ENCODE data around the gene BICC1. TPM values are rescaled to one million over a fixed set of nuclear protein-coding genes. Genes with fewer than 3 reads are reported as not detected.

BICC1 gene
- total RNA-seq, 1 donor from 2014 or later = 0.41 TPM

DNA sequence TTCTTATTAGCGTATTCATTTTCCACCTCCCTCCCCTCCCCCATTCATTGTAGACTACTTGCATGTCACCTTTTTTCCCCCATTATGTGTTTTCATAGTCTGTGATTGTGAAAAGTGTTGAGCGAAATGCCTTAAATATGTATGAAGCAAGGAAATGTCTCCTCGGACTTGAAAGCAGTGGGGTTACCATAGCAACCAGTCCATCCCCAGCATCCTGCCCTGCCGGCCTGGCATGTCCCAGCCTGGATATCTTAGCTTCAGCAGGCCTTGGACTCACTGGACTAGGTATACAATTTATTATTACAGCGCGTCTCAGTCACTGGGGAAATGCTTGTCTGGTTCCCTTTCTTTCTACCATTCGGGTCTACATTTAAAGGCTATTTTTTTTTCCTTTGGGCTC, 283.6 kb downstream of the BICC1 start:
- Histone ChIP-seq H3K9me3 (ENCODE audit: low read depth) (no peaks in the 10 kb centered on the region), H3K27ac (no peak overlapping the region), H3F3A (ENCODE audit: low read depth) (no peaks in the 10 kb centered on the region), H4K20me1 (ENCODE audit: low read depth) (no peaks in the 10 kb centered on the region), H3K27me3 (no peaks in the 10 kb centered on the region), H3K4me2 (no peak overlapping the region), H2AFZ (replicated peaks) (no peak overlapping the region), H3K36me3 (no peaks in the 10 kb centered on the region), H3K9ac (no peak overlapping the region), H3K4me3 (no peak overlapping the region), H3K4me1 (no peaks in the 10 kb centered on the region), H3K79me2 (ENCODE audit: low read depth) (no peaks in the 10 kb centered on the region)
- DNase-seq (ENCODE audit: low spot score) = peak; percentile 50
- Mint-ChIP-seq H3K27me3 (ENCODE audit: insufficient read depth, low read depth) (no peaks in the 10 kb centered on the region), H3K4me3 (no peak overlapping the region), H3K9me3 (peaks cover 5% of the 10 kb centered on the region), H3K27ac (peak overlapping the region; percentile 26), H3K36me3 (peaks cover 3% of the 10 kb centered on the region), H3K4me1 (peaks cover 21% of the 10 kb centered on the region)
- TF ChIP-seq, protein P1, sequence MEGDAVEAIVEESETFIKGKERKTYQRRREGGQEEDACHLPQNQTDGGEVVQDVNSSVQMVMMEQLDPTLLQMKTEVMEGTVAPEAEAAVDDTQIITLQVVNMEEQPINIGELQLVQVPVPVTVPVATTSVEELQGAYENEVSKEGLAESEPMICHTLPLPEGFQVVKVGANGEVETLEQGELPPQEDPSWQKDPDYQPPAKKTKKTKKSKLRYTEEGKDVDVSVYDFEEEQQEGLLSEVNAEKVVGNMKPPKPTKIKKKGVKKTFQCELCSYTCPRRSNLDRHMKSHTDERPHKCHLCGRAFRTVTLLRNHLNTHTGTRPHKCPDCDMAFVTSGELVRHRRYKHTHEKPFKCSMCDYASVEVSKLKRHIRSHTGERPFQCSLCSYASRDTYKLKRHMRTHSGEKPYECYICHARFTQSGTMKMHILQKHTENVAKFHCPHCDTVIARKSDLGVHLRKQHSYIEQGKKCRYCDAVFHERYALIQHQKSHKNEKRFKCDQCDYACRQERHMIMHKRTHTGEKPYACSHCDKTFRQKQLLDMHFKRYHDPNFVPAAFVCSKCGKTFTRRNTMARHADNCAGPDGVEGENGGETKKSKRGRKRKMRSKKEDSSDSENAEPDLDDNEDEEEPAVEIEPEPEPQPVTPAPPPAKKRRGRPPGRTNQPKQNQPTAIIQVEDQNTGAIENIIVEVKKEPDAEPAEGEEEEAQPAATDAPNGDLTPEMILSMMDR (IDR thresholded peaks at IDR 0.05) = no peak
- no peak for TF ChIP-seq EZH2phosphoT487 (IDR thresholded peaks at IDR 0.05)
- TF ChIP-seq EZH2 (IDR thresholded peaks at IDR 0.05) = no peak

DNA sequence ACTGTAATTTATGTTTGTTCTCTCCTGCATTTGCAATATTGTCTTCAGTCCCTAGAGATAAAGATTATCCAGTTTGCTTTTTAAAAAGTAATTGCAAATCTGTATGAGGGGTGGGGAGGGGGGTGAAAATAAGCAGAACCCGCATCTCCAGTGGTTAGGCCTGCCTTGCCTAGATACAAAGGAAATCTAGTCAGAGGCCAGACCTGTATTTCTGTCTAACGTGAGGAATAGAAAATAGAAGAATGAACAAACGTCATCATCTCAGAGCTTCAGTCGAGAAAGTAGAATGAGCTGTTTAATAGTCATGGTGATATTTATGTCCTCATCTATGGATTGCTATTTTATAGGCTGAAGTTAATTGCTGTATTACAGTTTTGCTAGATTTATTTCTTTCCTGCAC, 284.2 kb downstream of the BICC1 start:
- Mint-ChIP-seq H3K36me3 (peaks cover 3% of the 10 kb centered on the region), H3K9me3 (peaks cover 5% of the 10 kb centered on the region), H3K4me3 (no peak overlapping the region), H3K27ac (peak overlapping the region; percentile 26), H3K4me1 (peaks cover 25% of the 10 kb centered on the region), H3K27me3 (ENCODE audit: insufficient read depth, low read depth) (no peaks in the 10 kb centered on the region)
- Histone ChIP-seq H3K27me3 (no peaks in the 10 kb centered on the region), H3K27ac (no peak overlapping the region), H3K36me3 (no peaks in the 10 kb centered on the region), H3K4me2 (no peak overlapping the region), H3K9ac (no peak overlapping the region), H3K79me2 (ENCODE audit: low read depth) (no peaks in the 10 kb centered on the region), H3K9me3 (ENCODE audit: low read depth) (no peaks in the 10 kb centered on the region), H3K4me1 (no peaks in the 10 kb centered on the region), H2AFZ (replicated peaks) (no peak overlapping the region), H4K20me1 (ENCODE audit: low read depth) (no peaks in the 10 kb centered on the region), H3F3A (ENCODE audit: low read depth) (no peaks in the 10 kb centered on the region), H3K4me3 (no peak overlapping the region)
- DNase-seq (ENCODE audit: low spot score) = no peak
- TF ChIP-seq, protein P1 (IDR thresholded peaks at IDR 0.05) = no peak

DNA sequence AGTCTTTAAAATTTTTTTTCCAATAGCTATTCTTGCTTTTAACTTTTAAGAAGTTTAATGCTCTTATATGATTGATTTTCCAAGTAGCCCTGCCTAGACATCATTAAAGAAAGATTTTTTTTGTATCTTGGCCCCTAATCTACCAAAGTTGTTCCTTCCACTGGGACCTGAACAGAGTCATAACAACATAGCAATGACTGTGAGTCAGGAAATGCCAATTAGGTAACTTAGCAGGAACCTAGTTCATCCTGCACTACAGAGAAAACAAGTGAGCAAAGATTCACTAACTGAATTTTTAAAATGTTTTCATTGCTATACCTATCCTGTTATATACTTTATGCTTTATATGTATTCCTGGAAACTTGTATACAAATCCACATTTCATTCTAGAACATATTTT, 284.7 kb downstream of the BICC1 start:
- Histone ChIP-seq H3K27me3 (no peaks in the 10 kb centered on the region), H3K4me3 (no peak overlapping the region), H3K4me2 (no peak overlapping the region), H3F3A (ENCODE audit: low read depth) (no peaks in the 10 kb centered on the region), H3K79me2 (ENCODE audit: low read depth) (no peaks in the 10 kb centered on the region), H3K36me3 (no peaks in the 10 kb centered on the region), H3K9me3 (ENCODE audit: low read depth) (no peaks in the 10 kb centered on the region), H2AFZ (replicated peaks) (no peak overlapping the region), H3K9ac (no peak overlapping the region), H4K20me1 (ENCODE audit: low read depth) (no peaks in the 10 kb centered on the region), H3K27ac (no peak overlapping the region), H3K4me1 (no peaks in the 10 kb centered on the region)
- DNase-seq (ENCODE audit: low spot score) = no peak
- TF ChIP-seq, protein P1 (IDR thresholded peaks at IDR 0.05) = no peak
- TF ChIP-seq EZH2 (IDR thresholded peaks at IDR 0.05) (no peak), EZH2phosphoT487 (IDR thresholded peaks at IDR 0.05) (no peak)
- H3K4me1 Mint-ChIP-seq = peaks cover 28% of the 10 kb centered on the region
- H3K9me3 Mint-ChIP-seq = peaks cover under 1% of the 10 kb centered on the region
- no peak overlapping the region for H3K4me3 Mint-ChIP-seq
- no peaks in the 10 kb centered on the region for H3K27me3 Mint-ChIP-seq (ENCODE audit: insufficient read depth, low read depth)
- no peaks in the 10 kb centered on the region for H3K36me3 Mint-ChIP-seq
- peak overlapping the region; percentile 32 for H3K27ac Mint-ChIP-seq

DNA sequence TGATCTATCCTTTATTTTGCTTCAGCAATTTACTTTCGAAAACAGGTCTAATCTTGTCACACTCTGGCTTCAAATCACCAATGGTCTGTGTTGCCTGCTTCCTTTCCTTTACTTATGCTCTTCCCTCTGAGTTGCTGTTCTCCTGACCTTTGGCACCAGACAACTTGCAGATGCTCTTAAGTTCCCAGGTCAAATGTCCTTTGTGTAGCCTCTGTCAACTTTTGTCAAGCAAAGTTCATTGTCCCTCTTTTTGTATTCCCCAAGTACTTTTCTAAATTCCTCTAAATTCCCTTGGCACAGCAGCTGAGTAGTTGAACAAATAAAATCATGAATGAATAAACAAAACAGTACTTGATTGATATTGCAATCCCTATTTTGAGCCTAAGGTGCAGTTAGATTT, 289.4 kb downstream of the BICC1 start:
- H3K27ac ChIP-seq = no peak overlapping the region
- H3K27me3 Mint-ChIP-seq (ENCODE audit: insufficient read depth, low read depth) = no peaks in the 10 kb centered on the region
- no peaks in the 10 kb centered on the region for H3K9me3 Mint-ChIP-seq
- H3K4me2 ChIP-seq = no peak overlapping the region
- H3K4me1 Mint-ChIP-seq = peaks cover 14% of the 10 kb centered on the region
- no peaks in the 10 kb centered on the region for H3K79me2 ChIP-seq (ENCODE audit: low read depth)
- TF ChIP-seq, protein P1 (IDR thresholded peaks at IDR 0.05) = no peak
- TF ChIP-seq EZH2 (IDR thresholded peaks at IDR 0.05) (no peak), EZH2phosphoT487 (IDR thresholded peaks at IDR 0.05) (no peak)
- H3K9me3 ChIP-seq (ENCODE audit: low read depth) = no peaks in the 10 kb centered on the region
- H3F3A ChIP-seq (ENCODE audit: low read depth) = no peaks in the 10 kb centered on the region
- no peaks in the 10 kb centered on the region for H3K4me1 ChIP-seq
- no peaks in the 10 kb centered on the region for H3K27me3 ChIP-seq
- H2AFZ ChIP-seq (replicated peaks) = no peak overlapping the region
- DNase-seq (ENCODE audit: low spot score) = no peak
- no peaks in the 10 kb centered on the region for H3K36me3 Mint-ChIP-seq
- no peak overlapping the region for H3K9ac ChIP-seq
- no peaks in the 10 kb centered on the region for H4K20me1 ChIP-seq (ENCODE audit: low read depth)
- H3K4me3 Mint-ChIP-seq = no peak overlapping the region
- no peak overlapping the region for H3K27ac Mint-ChIP-seq
- no peaks in the 10 kb centered on the region for H3K36me3 ChIP-seq
- H3K4me3 ChIP-seq = no peak overlapping the region
